T follicular helper cell (primary cell): ENCODE results near the gene TWF2.

Experiments used
- DNase-seq: peaks from one replicate; pipeline ENCODE4 v3.0.0-alpha.2; 2020; ENCODE audit warnings: low read depth

TWF2 gene

DNA sequence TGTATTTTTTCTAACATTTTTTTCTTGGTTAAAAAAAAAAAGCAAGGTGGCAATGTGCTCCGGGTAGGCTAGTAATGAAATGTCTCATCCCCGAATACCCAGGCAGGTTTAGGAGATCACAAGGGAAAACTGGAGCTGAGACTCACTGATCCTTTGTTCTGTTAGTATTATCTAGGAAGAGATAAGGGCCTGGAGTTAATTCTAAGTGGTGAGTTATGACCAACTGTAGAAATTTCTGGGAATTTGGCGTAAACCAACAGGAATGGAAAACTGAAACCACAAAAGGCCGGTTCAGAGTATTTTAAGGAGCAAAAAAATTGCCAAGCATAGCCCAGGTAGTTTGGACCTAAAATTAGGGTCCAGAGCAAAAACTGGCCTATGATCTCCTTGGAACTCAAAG lies 19.0 kb upstream of the TWF2 start:
- no peak for DNase-seq

DNA sequence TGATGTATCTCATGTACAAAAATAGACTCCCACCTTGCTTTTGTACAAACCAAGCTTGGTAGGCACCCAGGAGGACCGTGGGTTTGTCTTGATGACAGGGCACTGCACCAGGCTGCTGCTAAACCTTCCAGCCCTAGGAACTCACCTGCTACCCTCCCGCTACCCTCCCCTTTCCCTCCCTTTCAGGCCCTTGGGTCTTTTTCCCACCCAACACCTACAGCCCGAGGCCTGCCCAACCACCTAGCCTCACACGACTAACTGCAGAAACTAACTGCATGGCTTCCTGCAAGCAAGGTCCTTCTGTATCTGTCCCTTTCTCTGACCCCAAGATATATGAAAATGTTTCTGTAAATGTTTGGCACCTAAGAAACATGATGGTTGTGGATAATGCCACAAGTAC lies 17.7 kb upstream of the TWF2 start:
- DNase-seq: no peak

GRCh38 chr3:52256159-52256558 lies 17.2 kb upstream of the TWF2 start:
- DNase-seq: no peak

- DNase-seq: no peak
Observed at GRCh38 chr3:52254608-52255007, 15.7 kb upstream of the TWF2 start.

GRCh38 chr3:52253314-52254304 lies 14.7 kb upstream of the TWF2 start:
- peak; percentile 82 for DNase-seq

DNA sequence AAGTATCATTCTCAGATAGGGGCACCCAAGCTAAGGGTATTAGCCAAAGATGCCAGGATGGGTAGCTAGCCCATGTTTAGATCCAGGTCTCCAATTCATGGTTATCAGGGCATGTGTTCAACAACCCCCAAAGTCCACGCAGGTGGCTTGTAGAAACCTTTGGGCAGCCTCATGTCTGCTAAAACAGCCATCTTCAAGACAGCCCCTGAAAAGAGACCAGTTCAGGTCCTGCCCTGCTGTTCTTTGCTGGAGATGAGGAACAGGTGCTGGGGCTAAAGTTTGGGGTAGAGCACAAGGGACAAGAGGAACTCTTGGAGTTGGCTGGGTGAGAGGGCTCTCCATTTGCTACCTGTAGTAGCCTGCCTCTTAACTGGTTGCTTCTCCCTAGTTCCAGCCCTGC lies 11.2 kb upstream of the TWF2 start:
- DNase-seq: no peak

DNA sequence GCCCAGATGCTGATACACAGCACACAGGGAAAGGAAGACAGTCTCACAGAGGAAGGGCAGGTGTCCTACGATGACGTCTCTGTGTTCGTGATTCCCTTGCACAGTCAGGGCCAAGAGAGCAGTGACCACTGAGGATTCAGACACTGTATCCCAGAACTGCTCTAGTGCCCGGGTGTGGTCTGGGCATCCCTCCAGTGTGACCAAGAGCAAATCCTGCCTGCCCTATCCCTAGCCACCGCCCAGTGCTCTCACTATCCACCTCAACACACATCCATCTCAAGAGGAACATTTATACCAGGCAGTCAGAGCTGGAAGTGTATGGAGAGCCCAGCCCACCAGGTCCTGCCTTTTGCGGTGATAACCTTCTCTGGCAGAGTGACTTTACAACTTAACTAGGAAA lies 10.7 kb upstream of the TWF2 start:
- DNase-seq: no peak

- no peak for DNase-seq
Observed at GRCh38 chr3:52248816-52249547, 10.0 kb upstream of the TWF2 start.

- no peak for DNase-seq
Observed at GRCh38 chr3:52248165-52248541, 9.2 kb upstream of the TWF2 start.

- no peak for DNase-seq
Observed at GRCh38 chr3:52247409-52248164, 8.6 kb upstream of the TWF2 start.

GRCh38 chr3:52246728-52247408 lies 7.9 kb upstream of the TWF2 start:
- DNase-seq: no peak

- no peak for DNase-seq
Observed at GRCh38 chr3:52246264-52246620, 7.3 kb upstream of the TWF2 start.

DNA sequence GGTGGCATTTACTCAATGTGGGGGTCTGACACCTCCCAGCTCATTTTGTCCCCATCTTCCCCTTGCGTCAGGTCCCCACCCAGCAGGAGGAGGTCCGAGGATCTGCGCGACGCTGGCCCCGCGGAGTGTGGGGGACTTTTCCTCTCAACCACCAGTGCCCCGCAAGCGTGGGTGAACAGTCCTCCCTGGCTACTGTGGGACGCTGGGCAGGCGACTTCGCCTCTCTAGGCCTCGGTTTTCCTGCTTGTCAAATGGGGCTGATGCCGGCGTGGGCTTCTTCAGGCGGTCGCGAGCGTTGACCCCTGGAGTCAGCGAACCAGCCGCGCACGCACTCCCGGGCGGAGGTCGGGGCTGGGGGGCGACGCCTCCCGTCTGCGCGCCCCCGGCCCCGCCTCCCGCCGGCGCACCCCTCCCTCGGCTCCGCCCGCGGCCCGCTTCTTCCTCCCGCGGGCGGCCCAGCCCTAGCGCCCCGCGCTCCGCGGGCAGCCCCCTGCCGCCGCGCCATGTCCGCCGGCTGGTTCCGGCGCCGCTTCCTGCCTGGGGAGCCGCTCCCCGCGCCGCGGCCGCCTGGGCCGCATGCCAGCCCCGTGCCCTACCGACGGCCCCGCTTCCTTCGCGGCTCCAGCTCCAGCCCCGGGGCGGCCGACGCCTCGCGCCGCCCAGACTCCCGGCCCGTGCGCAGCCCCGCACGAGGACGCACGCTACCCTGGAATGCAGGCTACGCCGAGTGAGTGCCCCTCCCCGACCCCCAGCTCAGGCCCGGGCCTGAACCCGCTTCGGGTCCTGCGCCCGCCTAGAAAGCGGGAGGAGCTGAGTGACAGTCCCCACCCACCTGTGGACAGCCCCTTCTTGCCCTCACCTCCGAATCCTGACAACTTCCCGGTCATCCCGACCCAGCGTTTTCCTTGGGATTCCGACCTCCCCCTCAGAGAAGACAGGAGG lies 6.6 kb upstream of the TWF2 start, which contains the start of gene PPM1M:
TSS of gene PPM1M (plus strand) at position 438 of the 942 bp plus-strand sequence. CDS start at position 504, 66 bp downstream.
- peak; percentile 49 for DNase-seq

- DNase-seq: no peak
Observed at GRCh38 chr3:52243791-52244628, 5.1 kb upstream of the TWF2 start.

- no peak for DNase-seq
Observed at GRCh38 chr3:52242039-52242438, 3.1 kb upstream of the TWF2 start.

DNA sequence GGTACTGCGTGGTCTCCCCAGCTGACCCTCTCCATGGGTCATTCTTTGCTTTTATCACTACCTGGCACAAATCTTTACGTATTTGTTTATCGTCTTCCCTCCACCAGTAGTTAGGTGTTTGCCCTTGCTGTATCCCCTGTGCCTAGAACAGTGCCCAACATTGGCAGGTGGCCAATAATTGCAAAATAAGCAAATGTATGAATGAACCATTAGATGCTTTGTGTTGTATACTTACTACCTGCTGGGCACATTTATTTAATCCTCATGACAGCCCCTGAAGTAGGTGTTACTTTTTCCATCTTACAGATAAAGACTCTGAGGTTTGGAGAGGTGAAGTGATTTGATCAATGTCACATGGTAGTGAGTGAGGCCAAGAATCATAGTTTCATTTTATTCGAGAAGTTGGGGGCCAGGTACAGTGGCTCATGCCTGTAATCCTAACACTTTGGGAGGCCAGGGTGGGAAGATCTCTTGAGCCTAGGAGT lies 2.0 kb upstream of the TWF2 start:
- DNase-seq: no peak

- DNase-seq: no peak
Observed at GRCh38 chr3:52240059-52240885, 1.3 kb upstream of the TWF2 start.

GRCh38 chr3:52238193-52238760 lies 681 bp downstream of the TWF2 start:
- DNase-seq: no peak
